HG02763 (cell line): ENCODE results near the gene RNASE11.
"Not testable (repeated sequence)": the region's sequence is repeated elsewhere in the genome, so short reads cannot be mapped to it uniquely, and the experiment has no call there.

Source experiments
- ATAC-seq: cut with Tn5 transposase; IDR thresholded peaks from one replicate; pipeline ENCODE4 v1.9.1; 2021; ENCODE audit warnings: mild to moderate bottlenecking, moderate library complexity; ENCODE audit not compliant: unreplicated experiment

The RNASE11 gene

GRCh38 chr14:20583142-20583541, 4.7 kb downstream of the RNASE11 start:
- ATAC-seq, result no peak

DNA sequence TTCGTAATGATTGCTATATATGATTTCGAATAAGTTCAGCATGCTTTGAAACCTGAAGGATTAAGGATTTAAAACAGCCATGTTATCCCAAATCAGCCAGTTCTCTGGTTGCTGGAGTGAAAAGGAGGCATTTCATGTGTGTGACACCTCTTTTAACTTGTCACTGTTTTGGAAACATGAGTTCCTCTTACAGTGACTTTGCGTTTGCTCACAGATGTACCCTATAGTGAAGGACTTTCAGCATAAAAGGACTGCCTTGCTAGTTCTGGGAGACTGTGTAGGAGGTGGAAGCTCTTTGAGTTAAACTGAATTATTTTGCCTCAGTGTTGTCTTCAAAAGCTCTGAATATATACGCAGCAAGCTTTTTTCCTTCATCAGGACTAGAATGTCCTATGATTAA, 7.6 kb downstream of the RNASE11 start:
- ATAC-seq, result no peak

- ATAC-seq, result no peak
Observed at GRCh38 chr14:20578784-20579502, 8.9 kb downstream of the RNASE11 start.

- ATAC-seq, result no peak
Observed at GRCh38 chr14:20578325-20578724, 9.5 kb downstream of the RNASE11 start.

GRCh38 chr14:20572382-20572990, 15.3 kb downstream of the RNASE11 start:
- not testable (repeated sequence) for ATAC-seq

DNA sequence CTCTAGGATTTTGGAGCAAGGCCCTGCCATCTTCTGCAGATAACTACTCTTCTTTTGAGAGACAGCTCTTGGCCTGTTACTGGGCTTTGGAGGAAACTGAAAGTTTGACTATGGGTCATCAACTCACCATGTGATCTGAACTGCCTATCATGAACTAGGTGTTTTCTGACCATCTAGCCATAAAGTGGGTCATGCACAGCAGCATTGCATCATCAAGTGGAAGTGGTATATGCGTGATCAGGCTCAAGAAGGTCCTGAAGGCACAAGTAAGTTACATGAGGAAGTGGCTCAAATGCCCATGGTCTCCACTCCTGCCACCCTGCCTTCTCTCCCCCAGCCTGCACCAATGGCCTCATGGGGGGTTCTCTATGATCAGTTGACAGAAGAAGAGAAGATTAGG, 17.1 kb downstream of the RNASE11 start:
- ATAC-seq, result not testable (repeated sequence)

- not testable (repeated sequence) for ATAC-seq
Observed at GRCh38 chr14:20569865-20570264, 17.9 kb downstream of the RNASE11 start.

GRCh38 chr14:20569066-20569465, 18.7 kb downstream of the RNASE11 start:
- no peak for ATAC-seq

- ATAC-seq, result no peak
Observed at GRCh38 chr14:20568393-20568792, 19.4 kb downstream of the RNASE11 start.

DNA sequence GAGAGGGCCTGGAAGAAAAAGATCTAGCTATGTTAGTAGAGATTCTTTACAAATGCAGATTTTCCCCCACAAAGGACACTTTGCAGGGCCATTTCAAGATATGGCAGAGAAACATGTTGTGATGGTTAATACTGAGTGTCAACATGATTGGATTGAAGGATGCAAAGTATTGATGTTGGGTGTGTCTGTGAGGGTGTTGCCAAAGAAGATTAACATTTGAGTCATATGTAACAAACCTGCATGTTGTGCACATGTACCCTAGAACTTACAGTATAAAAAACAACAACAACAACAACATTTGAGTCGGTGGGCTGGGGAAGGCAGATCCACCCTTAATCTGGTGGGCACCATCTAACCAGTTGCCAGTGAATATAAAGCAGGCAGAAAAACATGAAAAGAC, 20.6 kb downstream of the RNASE11 start:
- ATAC-seq, result not testable (repeated sequence)

- ATAC-seq, result no peak
Observed at GRCh38 chr14:20564501-20564997, 23.3 kb downstream of the RNASE11 start.

- no peak for ATAC-seq
Observed at GRCh38 chr14:20563971-20564370, 23.8 kb downstream of the RNASE11 start.

- ATAC-seq, result no peak
Observed at GRCh38 chr14:20560961-20561360, 26.8 kb downstream of the RNASE11 start, which contains the start of gene RNASE9. TSS of gene RNASE9 (minus strand) at chr14:20561047.

GRCh38 chr14:20559461-20559904, 28.3 kb downstream of the RNASE11 start:
- ATAC-seq, result no peak

GRCh38 chr14:20557212-20557542, 30.6 kb downstream of the RNASE11 start:
- ATAC-seq, result no peak

GRCh38 chr14:20556500-20557211, 31.1 kb downstream of the RNASE11 start:
- no peak for ATAC-seq

- ATAC-seq, result no peak
Observed at GRCh38 chr14:20555845-20556244, 32.0 kb downstream of the RNASE11 start.

DNA sequence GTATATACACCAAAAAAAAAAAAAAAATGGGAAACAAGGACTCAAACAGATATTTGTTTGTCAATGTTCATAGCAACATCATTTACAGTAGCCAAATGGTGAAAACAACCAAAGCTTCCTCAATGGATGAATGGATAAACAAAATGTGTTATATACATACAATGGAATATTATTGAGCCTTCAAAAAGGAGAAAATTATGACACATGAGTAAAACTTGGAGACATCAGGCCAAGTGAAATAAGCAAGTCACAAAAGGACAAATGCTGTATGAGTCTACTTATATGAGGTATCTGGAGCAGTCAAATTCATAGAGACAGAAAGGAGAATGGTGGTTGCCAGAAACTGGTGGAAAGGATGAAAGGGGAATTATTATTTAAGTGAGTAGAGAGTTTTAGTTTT, 34.8 kb downstream of the RNASE11 start:
- no peak for ATAC-seq

DNA sequence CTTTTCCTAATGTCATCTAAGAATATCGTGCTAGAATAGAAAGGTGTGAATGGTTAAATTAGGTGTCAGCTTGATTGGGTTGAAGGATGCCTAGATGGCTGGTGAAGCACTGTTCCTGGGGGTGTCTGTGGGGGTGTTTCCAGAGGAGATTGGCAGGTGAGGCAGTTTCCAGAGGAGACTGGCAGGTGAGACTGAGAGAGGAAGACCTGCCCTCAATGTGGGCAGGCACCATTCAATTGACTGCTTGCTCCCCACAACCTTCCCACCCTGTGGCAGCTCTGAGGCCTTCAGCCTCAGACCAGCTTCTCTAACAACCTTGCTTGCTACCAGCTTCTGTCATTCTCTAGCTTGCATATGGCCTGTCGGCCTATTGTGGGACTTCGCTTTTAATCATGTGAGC, 36.2 kb downstream of the RNASE11 start:
- no peak for ATAC-seq

DNA sequence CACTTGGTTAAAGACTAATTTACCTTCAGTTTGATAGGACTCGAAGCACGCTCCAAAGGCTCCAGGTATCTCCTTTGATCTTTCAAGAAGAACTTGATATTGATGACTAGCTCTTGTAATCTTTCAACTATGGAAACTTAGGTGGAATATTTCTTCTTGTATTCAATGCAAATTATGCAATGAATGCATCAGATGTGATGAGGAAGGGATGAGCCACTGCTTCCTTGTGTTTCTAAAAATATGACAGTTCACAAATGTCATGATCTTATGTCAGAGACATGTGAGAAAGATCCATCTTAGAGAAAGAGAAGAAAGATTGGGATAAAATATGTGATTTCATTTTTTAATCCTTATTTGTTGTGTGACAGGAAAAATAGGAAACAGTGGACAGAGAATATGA, 36.9 kb downstream of the RNASE11 start:
- no peak for ATAC-seq

- no peak for ATAC-seq
Observed at GRCh38 chr14:20548414-20549158, 39.2 kb downstream of the RNASE11 start.
